OCI-LY3 (cell line): ENCODE measurements around the gene PRR13.
"Not testable (repeated sequence)": the region's sequence is repeated elsewhere in the genome, so short reads cannot be mapped to it uniquely, and the experiment has no call there.

Source experiments
- H2AFZ ChIP-seq: fragments of 200-600, 300-600 bp; shearing (Covaris generic); 2 replicates; pipeline ENCODE4 v1.6.0; 2014; ENCODE audit warnings: antibody characterized with exemption, low read depth, low read length
- H3K27ac ChIP-seq: fragments of 200-600, 300-600 bp; sonication (generic); 2 replicates; pipeline ENCODE4 v1.5.1; 2014; ENCODE audit warnings: mild to moderate bottlenecking, low read length, moderate library complexity, mixed read lengths
- H3K27me3 ChIP-seq: fragments of 200-600, 300-600 bp; sonication (generic); 2 replicates; pipeline ENCODE4 v1.6.1; 2014; ENCODE audit warnings: low read depth, low read length, mixed read lengths
- H3K36me3 ChIP-seq: fragments of 200-600, 300-600 bp; sonication (generic); replicated peaks from 2 replicates; pipeline ENCODE3; 2014; ENCODE audit warnings: low read depth, low read length, mixed read lengths
- H3K4me1 ChIP-seq: fragments of 300-600, 200-600 bp; sonication (generic); 2 replicates; pipeline ENCODE4 v1.6.1; 2014; ENCODE audit warnings: low read length, mixed read lengths
- H3K4me2 ChIP-seq: fragments of 200-600, 300-600 bp; sonication (generic); 2 replicates; pipeline ENCODE4 v1.6.1; 2014; ENCODE audit warnings: low read length, mixed read lengths
- H3K4me3 ChIP-seq: fragments of 300-600, 200-600 bp; sonication (generic); 2 replicates; pipeline ENCODE4 v1.5.1; 2014; ENCODE audit warnings: antibody characterized with exemption, mild to moderate bottlenecking, low read length, moderate library complexity
- H3K79me2 ChIP-seq: fragments of 300-600, 200-600 bp; shearing (Covaris generic); 2 replicates; pipeline ENCODE4 v1.6.1; 2014; ENCODE audit warnings: mild to moderate bottlenecking, low read length, mixed read lengths
- H3K9ac ChIP-seq: fragments of 300-600, 200-600 bp; shearing (Covaris generic); 2 replicates; pipeline ENCODE4 v1.6.0; 2014; ENCODE audit warnings: mild to moderate bottlenecking, low read length, moderate library complexity
- H3K9me3 ChIP-seq: fragments of 200-600, 300-600 bp; shearing (Covaris generic); 2 replicates; pipeline ENCODE4 v1.6.1; 2014; ENCODE audit warnings: low read length, mixed read lengths; ENCODE audit not compliant: insufficient read depth
- H4K20me1 ChIP-seq: fragments of 200-600, 300-600 bp; sonication (generic); 2 replicates; pipeline ENCODE4 v1.6.1; 2016; ENCODE audit warnings: low read length, mixed read lengths; ENCODE audit not compliant: insufficient read depth
- CTCF ChIP-seq: fragments of 200-600, 300-600 bp; sonication (generic); IDR thresholded peaks from 2 replicates; pipeline ENCODE4 v1.5.1; 2014; ENCODE audit warnings: antibody characterized with exemption, low read length, low read depth
- EZH2phosphoT487 ChIP-seq: fragments of 200-600 bp; shearing (Covaris generic); IDR thresholded peaks from 2 replicates; pipeline ENCODE4 v1.6.1; 2018; ENCODE audit warnings: antibody characterized with exemption, mixed run types, low read depth

PRR13 gene

DNA sequence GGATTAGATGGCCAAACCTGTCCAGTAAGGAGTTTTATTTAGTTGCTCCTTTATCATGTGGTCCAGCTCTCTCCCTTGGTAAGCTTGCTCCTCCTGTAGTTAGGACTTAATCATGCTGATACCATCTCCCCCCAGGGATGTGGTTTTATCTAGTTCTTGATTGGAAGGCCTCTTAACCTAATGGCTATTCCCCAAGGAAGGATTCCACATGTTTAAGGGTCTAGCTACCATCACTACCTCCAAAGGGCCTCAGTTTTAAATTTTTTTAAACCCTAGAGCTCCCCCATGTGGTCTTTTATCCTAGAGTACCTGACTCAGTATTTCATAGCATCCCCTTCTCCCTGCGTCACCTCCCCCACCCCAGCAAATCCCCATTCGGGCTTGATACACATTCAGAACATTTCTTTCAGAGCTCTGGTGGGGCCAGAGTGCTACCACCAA, 35.3 kb downstream of the PRR13 start:
- Histone ChIP-seq H3K79me2 (peaks cover 61% of the 10 kb centered on the region), H3K4me2 (no peak overlapping the region), H3K9ac (no peak overlapping the region)

GRCh38 chr12:53478865-53479264, 37.3 kb downstream of the PRR13 start:
- no peaks in the 10 kb centered on the region for H3K9me3 ChIP-seq
- no peak overlapping the region for H3K9ac ChIP-seq
- H3K79me2 ChIP-seq, result peaks cover 41% of the 10 kb centered on the region
- no peak overlapping the region for H3K4me3 ChIP-seq
- 0 out of 2 replicates have a peak, but pooled peaks cover 4% of the 10 kb centered on the region for H3K4me1 ChIP-seq
- H2AFZ ChIP-seq, result no peak overlapping the region
- H4K20me1 ChIP-seq, result peaks cover 72% of the 10 kb centered on the region
- no peak for TF ChIP-seq CTCF
- no peak for TF ChIP-seq EZH2phosphoT487
- H3K27me3 ChIP-seq, result no peaks in the 10 kb centered on the region
- H3K36me3 ChIP-seq, result peaks cover 73% of the 10 kb centered on the region
- H3K27ac ChIP-seq, result no peak overlapping the region
- H3K4me2 ChIP-seq, result no peak overlapping the region

More for the DNA sequence above, 35.3 kb downstream of the PRR13 start:
- Histone ChIP-seq H2AFZ (no peak overlapping the region), H3K9me3 (no peaks in the 10 kb centered on the region), H3K27me3 (no peaks in the 10 kb centered on the region), H3K4me1 (0 out of 2 replicates have a peak, but pooled peaks cover 2% of the 10 kb centered on the region), H3K4me3 (no peak overlapping the region), H4K20me1 (peaks cover 62% of the 10 kb centered on the region), H3K36me3 (peaks cover 81% of the 10 kb centered on the region), H3K27ac (no peak overlapping the region)
- TF ChIP-seq CTCF (peak; percentile 48), EZH2phosphoT487 (no peak)

DNA sequence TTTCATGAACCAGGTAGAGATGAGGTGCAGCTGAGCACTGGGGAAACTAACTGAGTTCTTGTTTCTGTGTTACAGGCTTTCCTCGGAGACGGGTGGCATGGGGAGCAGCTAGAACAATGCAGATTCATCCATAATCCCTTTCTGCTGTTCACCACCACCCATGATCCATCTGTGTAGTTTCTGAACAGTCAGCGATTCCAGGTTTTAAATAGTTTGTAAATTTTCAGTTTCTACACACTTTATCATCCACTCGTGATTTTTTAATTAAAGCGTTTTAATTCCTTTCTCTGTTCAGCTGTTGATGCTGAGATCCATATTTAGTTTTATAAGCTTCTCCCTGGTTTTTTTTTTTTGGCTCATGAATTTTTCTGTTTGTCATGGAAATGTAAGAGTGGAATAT, 37.8 kb downstream of the PRR13 start:
- Histone ChIP-seq H2AFZ (no peak overlapping the region), H4K20me1 (peaks cover 72% of the 10 kb centered on the region), H3K9ac (no peak overlapping the region), H3K4me2 (no peak overlapping the region), H3K79me2 (peaks cover 37% of the 10 kb centered on the region), H3K27me3 (no peaks in the 10 kb centered on the region), H3K4me3 (no peak overlapping the region), H3K4me1 (0 out of 2 replicates have a peak, but pooled peaks cover 4% of the 10 kb centered on the region), H3K9me3 (no peaks in the 10 kb centered on the region), H3K27ac (no peak overlapping the region), H3K36me3 (peaks cover 69% of the 10 kb centered on the region)
- no peak for TF ChIP-seq CTCF
- no peak for TF ChIP-seq EZH2phosphoT487

DNA sequence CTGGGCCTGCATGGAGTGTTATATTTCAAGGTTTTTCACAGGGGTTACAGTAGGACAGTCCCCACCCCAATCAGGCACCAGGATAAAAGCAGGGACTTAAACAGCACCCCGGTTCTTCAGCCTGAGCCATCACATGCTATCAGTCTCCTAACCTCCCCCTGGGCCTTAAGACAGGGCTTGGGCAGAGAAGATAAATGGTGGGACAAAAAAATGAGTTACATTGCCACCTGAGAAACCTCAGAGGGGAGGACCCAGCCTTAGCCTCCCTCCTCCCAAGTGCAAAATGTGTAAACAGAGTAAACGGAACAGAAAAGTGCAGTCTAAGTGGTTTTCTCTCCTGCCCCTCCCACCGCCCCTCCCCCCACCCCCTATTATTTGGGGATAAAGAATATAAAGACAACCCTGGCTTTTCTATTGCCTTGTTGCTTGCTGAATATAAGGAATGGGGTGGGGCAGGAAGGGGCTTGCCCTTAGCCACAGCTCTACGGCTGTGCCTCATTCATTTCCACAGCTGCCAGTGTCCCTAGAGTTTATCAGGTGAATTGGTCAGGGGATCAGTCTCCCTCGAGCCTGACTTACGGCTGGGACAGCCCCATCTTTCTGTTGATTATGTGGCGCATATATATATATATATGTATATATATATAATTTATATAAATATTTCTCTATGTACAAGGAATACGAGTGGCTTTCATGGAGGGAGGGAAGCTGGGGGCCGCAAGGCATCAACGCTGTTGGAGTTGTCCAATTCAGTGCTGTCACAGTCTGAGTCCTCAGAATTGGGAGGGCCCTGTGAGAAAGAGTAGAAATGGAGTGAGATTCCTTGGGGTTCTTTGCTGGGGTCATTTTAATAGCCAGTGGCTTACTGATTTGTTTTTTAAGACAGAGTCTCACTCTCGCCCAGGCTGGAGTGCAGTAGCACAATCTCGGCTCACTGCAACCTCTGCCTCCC, 39.2 kb downstream of the PRR13 start:
- H3K9me3 ChIP-seq, result no peaks in the 10 kb centered on the region
- H4K20me1 ChIP-seq, result peaks cover 59% of the 10 kb centered on the region
- H3K36me3 ChIP-seq, result peaks cover 60% of the 10 kb centered on the region
- H3K27me3 ChIP-seq, result no peaks in the 10 kb centered on the region
- peaks cover 22% of the 10 kb centered on the region for H3K79me2 ChIP-seq
- no peak overlapping the region for H3K9ac ChIP-seq
- no peak overlapping the region for H3K27ac ChIP-seq
- TF ChIP-seq EZH2phosphoT487 (no peak), CTCF (no peak)
- H3K4me3 ChIP-seq, result no peak overlapping the region
- 0 out of 2 replicates have a peak, but pooled peaks cover 4% of the 10 kb centered on the region for H3K4me1 ChIP-seq
- H2AFZ ChIP-seq, result no peak overlapping the region
- H3K4me2 ChIP-seq, result no peak overlapping the region

DNA sequence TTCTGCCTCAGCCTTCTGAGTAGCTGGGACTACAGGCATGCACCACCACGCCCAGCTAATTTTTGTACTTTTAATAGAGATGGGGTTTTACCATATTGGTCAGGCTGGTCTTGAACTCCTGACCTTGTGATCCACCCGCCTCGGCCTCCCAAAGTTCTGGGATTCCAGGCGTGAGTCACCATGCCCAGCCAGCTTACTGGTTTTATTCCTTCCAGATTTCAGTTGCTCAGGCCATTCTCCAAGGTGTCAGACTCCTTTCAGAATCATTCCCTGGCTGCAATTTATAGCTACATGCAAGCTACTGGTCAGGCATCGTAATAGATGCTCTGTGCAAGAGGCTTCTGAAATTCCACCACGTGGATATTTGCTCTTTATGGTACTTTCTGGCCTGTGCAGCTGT, 39.9 kb downstream of the PRR13 start:
- peaks cover 53% of the 10 kb centered on the region for H3K36me3 ChIP-seq
- H3K79me2 ChIP-seq, result peaks cover 19% of the 10 kb centered on the region
- not testable (repeated sequence) for H3K27me3 ChIP-seq, H3K4me1 ChIP-seq, H3K4me3 ChIP-seq, H2AFZ ChIP-seq, H3K9ac ChIP-seq, H3K9me3 ChIP-seq, H3K4me2 ChIP-seq, H3K27ac ChIP-seq
- H4K20me1 ChIP-seq, result peaks cover 52% of the 10 kb centered on the region
